Testis (tissue), 3 donors: ENCODE data around the gene HLA-DPB1. TPM values are rescaled to one million over a fixed set of nuclear protein-coding genes. Genes with fewer than 3 reads are reported as not detected.

ENCODE experiments used
- DNase-seq: peaks from one replicate; pipeline ENCODE4 v3.0.0-alpha.2; 2019
- H3K27ac ChIP-seq, 2 donors: fragments of 200-600 bp; sonication (generic); one replicate each; pipeline ENCODE4 v1.5.1; 2019
- H3K27me3 ChIP-seq: fragments of 200-600 bp; sonication (generic); one replicate; pipeline ENCODE4 v1.5.1; 2019
- H3K36me3 ChIP-seq: fragments of 200-600 bp; sonication (generic); one replicate; pipeline ENCODE4 v1.5.1; 2017; ENCODE audit warnings: low read depth; ENCODE audit errors: missing control alignments
- H3K4me1 ChIP-seq: fragments of 200-600 bp; sonication (generic); one replicate; pipeline ENCODE4 v1.5.1; 2019
- H3K4me3 ChIP-seq, 2 donors: fragments of 200-600 bp; sonication (generic); one replicate each; pipeline ENCODE4 v1.5.1; 2017 to 2019
- H3K9me3 ChIP-seq: fragments of 200-600 bp; sonication (generic); one replicate; pipeline ENCODE4 v1.5.1; 2017
- POLR2A ChIP-seq: fragments of 450-650 bp; IDR thresholded peaks from one replicate; pipeline ENCODE4 v1.6.1; 2017; ENCODE audit warnings: antibody characterized with exemption, mild to moderate bottlenecking, moderate library complexity
- WGBS, 2 donors: methylation state at CpG; one replicate each; pipeline ENCODE4 v1.1.5; 2018; 5-methylcytosine and 5-hydroxymethylcytosine counted together
- intact Hi-C: fragments of 100-400 bp; cut with DNase I; formaldehyde crosslinking; loops from one replicate; pipeline ENCODE4 v1.15.1; 2023; ENCODE audit warnings: low total_unique reads
- polyA plus RNA-seq: library from polyadenylated mRNA; stranded (reverse); fragments of 350-450 nt; fragmentation: Illumina TruSeq; extraction: RNeasy Lipid Tissue Mini Kit (QIAGEN cat#74804); gene quantifications from one replicate; pipeline ENCODE4 v1.2.3, GENCODE V29; 2014; ENCODE audit warnings: low read depth, low replicate concordance; ENCODE audit not compliant: insufficient read depth
- total RNA-seq, 2 donors: library from RNA; depleted of rRNA; stranded (reverse); fragments of >200 nt; gene quantifications; one replicate each; pipeline ENCODE4 v1.2.3, GENCODE V29; 2016
- TF ChIP-seq, protein P1 (sequence below), 3 experiments: fragments of 450-650 bp in 2 of 3; fragments of 200-600 bp in 1 of 3; sonication (generic) in 1 of 3; IDR thresholded peaks; one replicate each; pipeline ENCODE4 v1.5.1; 2016 to 2019; ENCODE audit warnings: antibody characterized with exemption in 3 of 3, mild to moderate bottlenecking in 2 of 3, moderate library complexity in 1 of 3

Gene HLA-DPB1
- total and polyA plus RNA-seq, 3 donors from 2014 or later: 14.4 to 183 (median 39.5) TPM

DNA sequence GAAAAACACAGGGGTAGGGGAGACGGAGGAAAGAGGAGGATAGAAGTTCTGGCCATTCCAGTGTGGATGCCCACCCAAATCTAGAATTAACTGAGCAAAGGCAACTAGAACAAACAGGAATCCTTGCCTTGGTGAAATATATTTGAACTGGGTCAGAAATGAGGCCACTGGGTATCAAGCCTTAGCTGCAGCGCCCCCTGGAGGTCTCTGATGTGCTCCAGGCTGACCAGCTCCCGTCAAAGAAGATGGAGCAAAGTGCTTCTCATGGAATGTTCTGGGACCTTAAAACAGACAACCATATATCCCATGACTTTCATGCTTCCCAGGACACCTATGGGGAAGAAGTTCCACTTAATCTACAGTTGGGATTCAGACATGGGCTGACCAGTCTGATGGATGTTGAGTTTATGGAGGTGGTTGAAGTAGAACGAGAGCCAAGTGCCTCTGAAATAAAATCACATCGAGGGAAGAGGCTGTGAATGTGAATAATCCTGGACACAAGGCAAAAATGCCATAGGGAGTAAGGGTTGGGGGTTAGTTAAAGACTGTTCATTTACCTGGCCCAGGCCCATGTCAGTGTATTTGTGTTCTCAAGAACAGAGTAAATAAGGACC, 50.4 kb downstream of the HLA-DPB1 start:
- Histone ChIP-seq H3K4me3 (no peak overlapping the region), H3K4me1 (no peaks in the 10 kb centered on the region), H3K9me3 (no peaks in the 10 kb centered on the region), H3K27ac (no peak overlapping the region), H3K36me3 (no peaks in the 10 kb centered on the region), H3K27me3 (no peaks in the 10 kb centered on the region)
- no peak for TF ChIP-seq POLR2A
- TF ChIP-seq, protein P1, sequence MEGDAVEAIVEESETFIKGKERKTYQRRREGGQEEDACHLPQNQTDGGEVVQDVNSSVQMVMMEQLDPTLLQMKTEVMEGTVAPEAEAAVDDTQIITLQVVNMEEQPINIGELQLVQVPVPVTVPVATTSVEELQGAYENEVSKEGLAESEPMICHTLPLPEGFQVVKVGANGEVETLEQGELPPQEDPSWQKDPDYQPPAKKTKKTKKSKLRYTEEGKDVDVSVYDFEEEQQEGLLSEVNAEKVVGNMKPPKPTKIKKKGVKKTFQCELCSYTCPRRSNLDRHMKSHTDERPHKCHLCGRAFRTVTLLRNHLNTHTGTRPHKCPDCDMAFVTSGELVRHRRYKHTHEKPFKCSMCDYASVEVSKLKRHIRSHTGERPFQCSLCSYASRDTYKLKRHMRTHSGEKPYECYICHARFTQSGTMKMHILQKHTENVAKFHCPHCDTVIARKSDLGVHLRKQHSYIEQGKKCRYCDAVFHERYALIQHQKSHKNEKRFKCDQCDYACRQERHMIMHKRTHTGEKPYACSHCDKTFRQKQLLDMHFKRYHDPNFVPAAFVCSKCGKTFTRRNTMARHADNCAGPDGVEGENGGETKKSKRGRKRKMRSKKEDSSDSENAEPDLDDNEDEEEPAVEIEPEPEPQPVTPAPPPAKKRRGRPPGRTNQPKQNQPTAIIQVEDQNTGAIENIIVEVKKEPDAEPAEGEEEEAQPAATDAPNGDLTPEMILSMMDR (IDR thresholded peaks at IDR 0.05): peak; percentile 17 to 53 (median 43)
- DNase-seq: peak; percentile 89
- WGBS, 2 donors: 53 to 55% methylated on average over 5 of the region's 5 CpGs
- intact Hi-C loops: no loop called here

DNA sequence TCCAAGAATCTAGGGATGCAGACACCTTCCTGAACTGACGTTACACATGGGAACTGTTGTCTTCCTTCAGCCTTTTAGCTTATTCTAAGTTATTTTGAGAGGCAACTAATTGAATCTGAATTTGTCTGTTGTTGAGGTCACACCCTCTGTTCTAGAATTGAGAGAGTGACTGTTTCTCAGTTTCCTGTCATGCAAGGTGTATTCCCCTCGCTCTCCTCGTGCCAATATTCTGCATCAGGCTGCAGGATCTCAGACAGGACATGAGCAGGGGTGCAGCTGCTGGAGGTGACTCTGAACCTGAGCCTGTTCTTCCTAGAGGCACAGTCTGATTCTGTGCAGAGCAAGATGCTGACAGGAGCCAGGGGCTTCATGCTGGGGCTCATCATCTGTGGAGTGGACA, 52.5 kb downstream of the HLA-DPB1 start:
- H3K27ac ChIP-seq: no peak overlapping the region
- H3K4me1 ChIP-seq: no peaks in the 10 kb centered on the region
- H3K9me3 ChIP-seq: no peaks in the 10 kb centered on the region
- no peak for DNase-seq
- no peak overlapping the region for H3K4me3 ChIP-seq
- TF ChIP-seq, protein P1 (IDR thresholded peaks at IDR 0.05): no peak
- TF ChIP-seq POLR2A: no peak
- H3K36me3 ChIP-seq: no peaks in the 10 kb centered on the region
- intact Hi-C loops: no loop called here
- 74 to 85% methylated on average over 3 of the region's 3 CpGs for WGBS, 2 donors
- no peaks in the 10 kb centered on the region for H3K27me3 ChIP-seq

DNA sequence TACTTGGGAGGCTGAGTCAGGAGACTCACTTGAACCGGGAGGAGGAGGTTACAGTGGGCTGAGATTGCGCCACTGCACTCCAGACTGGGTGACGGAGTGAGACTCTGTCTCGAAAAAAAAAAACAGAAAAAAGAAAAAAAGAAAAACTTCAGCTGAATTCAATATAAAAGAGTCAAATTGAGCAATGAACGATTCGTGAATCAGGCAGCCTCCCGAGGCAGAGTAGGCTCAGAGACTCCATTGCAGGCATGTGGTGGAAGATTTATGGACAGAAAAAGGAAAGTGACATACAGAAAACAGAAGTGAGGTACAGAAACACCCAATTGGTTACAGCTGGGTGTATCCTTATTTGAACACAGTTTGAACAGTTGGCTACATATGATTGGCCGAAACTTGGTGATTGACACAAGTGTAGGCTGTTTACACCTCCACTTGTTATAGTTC, 56.3 kb downstream of the HLA-DPB1 start:
- intact Hi-C loops: no loop called here
- H3K36me3 ChIP-seq: no peaks in the 10 kb centered on the region
- 71 to 90% methylated on average over 8 of the region's 8 CpGs for WGBS, 2 donors
- H3K4me1 ChIP-seq: no peaks in the 10 kb centered on the region
- DNase-seq: no peak
- no peak overlapping the region for H3K27ac ChIP-seq
- TF ChIP-seq POLR2A: no peak
- TF ChIP-seq, protein P1 (IDR thresholded peaks at IDR 0.05): no peak
- H3K9me3 ChIP-seq: no peaks in the 10 kb centered on the region
- no peaks in the 10 kb centered on the region for H3K27me3 ChIP-seq
- no peak overlapping the region for H3K4me3 ChIP-seq

DNA sequence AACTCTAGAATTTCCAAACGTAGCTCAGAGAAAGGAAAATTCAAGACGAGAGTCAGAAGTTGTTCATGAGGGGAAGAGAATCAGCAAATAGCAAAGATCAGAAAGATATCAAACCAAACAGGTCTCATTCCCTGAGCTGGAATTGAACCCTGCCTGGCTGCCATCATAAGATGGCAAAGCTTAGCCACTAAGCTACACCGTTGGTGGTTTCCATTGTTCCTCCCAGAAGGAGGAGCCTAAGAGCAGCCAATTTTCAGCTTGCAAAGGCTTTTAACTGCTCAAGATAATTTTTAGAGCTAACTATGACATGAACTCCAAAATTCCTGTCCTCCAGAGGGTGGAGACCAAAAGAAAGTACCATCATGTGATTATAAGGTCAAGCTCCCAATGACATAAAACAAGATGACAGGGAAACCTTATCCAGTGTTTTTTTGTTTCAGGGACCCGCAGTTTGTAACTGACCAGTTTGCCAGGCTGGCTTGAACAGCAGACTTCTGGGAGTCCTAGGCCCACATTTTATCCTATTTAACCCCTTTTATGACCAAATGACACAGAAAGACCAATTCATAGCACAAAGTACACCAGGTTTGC, 60.6 kb downstream of the HLA-DPB1 start:
- TF ChIP-seq, protein P1 (IDR thresholded peaks at IDR 0.05): no peak
- TF ChIP-seq POLR2A: no peak

More for the DNA sequence above, 60.6 kb downstream of the HLA-DPB1 start:
- H3K9me3 ChIP-seq: no peaks in the 10 kb centered on the region
- DNase-seq: no peak
- intact Hi-C loops: no loop called here
- no peak overlapping the region for H3K27ac ChIP-seq
- H3K4me3 ChIP-seq: no peak overlapping the region
- no peaks in the 10 kb centered on the region for H3K36me3 ChIP-seq
- WGBS, 2 donors: 56 to 58% methylated on average over 4 of the region's 4 CpGs
- H3K27me3 ChIP-seq: no peaks in the 10 kb centered on the region
- no peaks in the 10 kb centered on the region for H3K4me1 ChIP-seq

Other genes starting within 250 kb of the HLA-DPB1 start
- 10 to 100 TPM in 1 of 2 donors, 1 to 10 TPM in 1; 6.3 to 10.2 TPM for gene TAP2, start 237.3 kb upstream of the HLA-DPB1 start, total RNA-seq
- 9.1 TPM for gene TAP2, start 237.3 kb upstream of the HLA-DPB1 start, polyA plus RNA-seq
- gene PSMB8, start 231.9 kb upstream of the HLA-DPB1 start, total RNA-seq: 10 to 100 TPM in 1 of 2 donors, 1 to 10 TPM in 1; 4.6 to 11.2 TPM
- 35.7 TPM for gene PSMB8, start 231.9 kb upstream of the HLA-DPB1 start, polyA plus RNA-seq
- gene TAP1, start 222.3 kb upstream of the HLA-DPB1 start, total RNA-seq: 10 to 100 TPM; 45.6 to 57.4 TPM
- gene TAP1, start 222.3 kb upstream of the HLA-DPB1 start, polyA plus RNA-seq: 58.8 TPM
- 1 to 10 TPM; 6.2 to 7.9 TPM for gene PSMB9, start 221.8 kb upstream of the HLA-DPB1 start, total RNA-seq
- 29.7 TPM for gene PSMB9, start 221.8 kb upstream of the HLA-DPB1 start, polyA plus RNA-seq
- 1 to 10 TPM; 4.9 to 6.0 TPM for gene HLA-DMB, start 135.0 kb upstream of the HLA-DPB1 start, total RNA-seq
- 46.1 TPM for gene HLA-DMB, start 135.0 kb upstream of the HLA-DPB1 start, polyA plus RNA-seq
- gene HLA-DMA, start 122.9 kb upstream of the HLA-DPB1 start, total RNA-seq: 10 to 100 TPM; 10.1 to 19.8 TPM
- 54.5 TPM for gene HLA-DMA, start 122.9 kb upstream of the HLA-DPB1 start, polyA plus RNA-seq
- gene BRD2, start 107.4 kb upstream of the HLA-DPB1 start, total RNA-seq: 100 to 1,000 TPM; 312 to 334 TPM
- gene BRD2, start 107.4 kb upstream of the HLA-DPB1 start, polyA plus RNA-seq: 299 TPM
- gene HLA-DOA, start 66.4 kb upstream of the HLA-DPB1 start, total RNA-seq: 1 to 10 TPM; 1.2 to 1.7 TPM
- 13.5 TPM for gene HLA-DOA, start 66.4 kb upstream of the HLA-DPB1 start, polyA plus RNA-seq
- 10 to 100 TPM; 26.5 to 48.9 TPM for gene HLA-DPA1, start 2.3 kb upstream of the HLA-DPB1 start, total RNA-seq
- gene HLA-DPA1, start 2.3 kb upstream of the HLA-DPB1 start, polyA plus RNA-seq: 143 TPM
- gene COL11A2, start 116.5 kb downstream of the HLA-DPB1 start, total RNA-seq: 1 to 10 TPM; 8.6 to 8.8 TPM
- 8.2 TPM for gene COL11A2, start 116.5 kb downstream of the HLA-DPB1 start, polyA plus RNA-seq
- 10 to 100 TPM; 42.9 to 47.3 TPM for gene RXRB, start 124.7 kb downstream of the HLA-DPB1 start, total RNA-seq
- 45.2 TPM for gene RXRB, start 124.7 kb downstream of the HLA-DPB1 start, polyA plus RNA-seq
- 10 to 100 TPM; 79.1 to 85.7 TPM for gene SLC39A7, start 124.9 kb downstream of the HLA-DPB1 start, total RNA-seq
- gene SLC39A7, start 124.9 kb downstream of the HLA-DPB1 start, polyA plus RNA-seq: 87.7 TPM
- 10 to 100 TPM; 25.4 to 26.3 TPM for gene HSD17B8, start 128.7 kb downstream of the HLA-DPB1 start, total RNA-seq
- 11.2 TPM for gene HSD17B8, start 128.7 kb downstream of the HLA-DPB1 start, polyA plus RNA-seq
- 10 to 100 TPM; 36.2 to 38.0 TPM for gene RING1, start 132.5 kb downstream of the HLA-DPB1 start, total RNA-seq
- gene RING1, start 132.5 kb downstream of the HLA-DPB1 start, polyA plus RNA-seq: 60.2 TPM
- 10 to 100 TPM; 71.0 to 85.0 TPM for gene VPS52, start 195.9 kb downstream of the HLA-DPB1 start, total RNA-seq
- gene VPS52, start 195.9 kb downstream of the HLA-DPB1 start, polyA plus RNA-seq: 87.1 TPM
- 1,000 to 10,000 TPM in 1 of 2 donors, 100 to 1,000 TPM in 1; 685 to 1,953 TPM for gene RPS18, start 196.1 kb downstream of the HLA-DPB1 start, total RNA-seq
- 2,185 TPM for gene RPS18, start 196.1 kb downstream of the HLA-DPB1 start, polyA plus RNA-seq
- gene B3GALT4, start 201.1 kb downstream of the HLA-DPB1 start, total RNA-seq: 10 to 100 TPM; 18.0 to 18.3 TPM
- gene B3GALT4, start 201.1 kb downstream of the HLA-DPB1 start, polyA plus RNA-seq: 55.4 TPM
- gene WDR46, start 213.2 kb downstream of the HLA-DPB1 start, total RNA-seq: 10 to 100 TPM; 63.2 to 71.2 TPM
- gene WDR46, start 213.2 kb downstream of the HLA-DPB1 start, polyA plus RNA-seq: 61.6 TPM
- gene PFDN6, start 213.6 kb downstream of the HLA-DPB1 start, total RNA-seq: 10 to 100 TPM; 45.5 to 56.2 TPM
- gene PFDN6, start 213.6 kb downstream of the HLA-DPB1 start, polyA plus RNA-seq: 123 TPM
- 10 to 100 TPM; 42.8 to 46.2 TPM for gene RGL2, start 223.0 kb downstream of the HLA-DPB1 start, total RNA-seq
- gene RGL2, start 223.0 kb downstream of the HLA-DPB1 start, polyA plus RNA-seq: 52.7 TPM
- 100 to 1,000 TPM in 1 of 2 donors, 10 to 100 TPM in 1; 76.5 to 128 TPM for gene TAPBP, start 238.1 kb downstream of the HLA-DPB1 start, total RNA-seq
- gene TAPBP, start 238.1 kb downstream of the HLA-DPB1 start, polyA plus RNA-seq: 34.6 TPM
- gene ZBTB22, start 241.8 kb downstream of the HLA-DPB1 start, total RNA-seq: 10 to 100 TPM; 13.4 to 17.1 TPM
- gene ZBTB22, start 241.8 kb downstream of the HLA-DPB1 start, polyA plus RNA-seq: 15.2 TPM
- 10 to 100 TPM; 61.8 to 75.3 TPM for gene DAXX, start 247.0 kb downstream of the HLA-DPB1 start, total RNA-seq
- gene DAXX, start 247.0 kb downstream of the HLA-DPB1 start, polyA plus RNA-seq: 118 TPM